CD14-positive monocyte (primary cell): ENCODE results near the gene SPRY2. TPM values are rescaled to one million over a fixed set of nuclear protein-coding genes. Genes with fewer than 3 reads are reported as not detected.

Experiments
- DNase-seq, 3 donors: peaks; one replicate each; pipeline ENCODE4 v3.0.0-alpha.2; 2011 to 2022
- H2AFZ ChIP-seq: 2 replicates; pipeline ENCODE4 v1.6.0; 2012; ENCODE audit warnings: mild to moderate bottlenecking, low read depth, low read length, inconsistent platforms; ENCODE audit not compliant: insufficient read depth, poor library complexity, severe bottlenecking
- H3K27ac ChIP-seq, 2 donors: 1 replicate in 1 of 2; 2 replicates in 1 of 2; pipeline ENCODE4 v1.5.1; 2012 to 2013; ENCODE audit warnings: low read length in 2 of 2, control low read depth in 1 of 2, inconsistent platforms in 1 of 2, low read depth in 1 of 2, mild to moderate bottlenecking in 1 of 2
- H3K27me3 ChIP-seq, 2 donors: one replicate each; pipeline versions ENCODE4 v1.6.0 to v1.6.1; 2011 to 2013; ENCODE audit warnings: low read length in 2 of 2; ENCODE audit not compliant: control insufficient read depth in 2 of 2, insufficient read depth in 2 of 2
- H3K36me3 ChIP-seq, 2 donors: replicated peaks in 1 of 2; 1 replicate in 1 of 2; 2 replicates in 1 of 2; pipeline versions ENCODE4 v1.5.1 to v1.6.1; 2012 to 2013; ENCODE audit warnings: low read length in 2 of 2, control low read depth in 1 of 2, inconsistent platforms in 1 of 2, mild to moderate bottlenecking in 1 of 2; ENCODE audit not compliant: insufficient read depth in 2 of 2, control insufficient read depth in 1 of 2
- H3K4me1 ChIP-seq, 2 donors: 1 replicate in 1 of 2; 2 replicates in 1 of 2; pipeline versions ENCODE4 v1.5.1 to v1.6.1; 2012 to 2013; ENCODE audit warnings: low read length in 2 of 2, control low read depth in 1 of 2, inconsistent platforms in 1 of 2, mild to moderate bottlenecking in 1 of 2, moderate library complexity in 1 of 2; ENCODE audit not compliant: insufficient read depth in 2 of 2, control insufficient read depth in 1 of 2
- H3K4me2 ChIP-seq: replicated peaks from 2 replicates; pipeline ENCODE3; 2012; ENCODE audit warnings: low read length, moderate library complexity, mild to moderate bottlenecking; ENCODE audit not compliant: poor library complexity, severe bottlenecking; ENCODE audit errors: extremely low read depth
- H3K4me3 ChIP-seq, 3 experiments: fragments of 200-600 bp in 1 of 3; sonication (generic) in 1 of 3; replicated peaks in 1 of 3; 1 replicate in 2 of 3; 2 replicates in 1 of 3; pipeline ENCODE4 v1.5.1; 2011 to 2013; ENCODE audit warnings: low read length in 3 of 3, mild to moderate bottlenecking in 3 of 3, control low read depth in 2 of 3, low read depth in 2 of 3, inconsistent platforms in 1 of 3, moderate library complexity in 1 of 3
- H3K79me2 ChIP-seq: 2 replicates; pipeline ENCODE4 v1.6.0; 2012; ENCODE audit warnings: mild to moderate bottlenecking, control low read depth, inconsistent platforms, low read length, moderate library complexity; ENCODE audit not compliant: insufficient read depth
- H3K9ac ChIP-seq: 2 replicates; pipeline ENCODE4 v1.6.0; 2017; ENCODE audit warnings: low read length, mild to moderate bottlenecking; ENCODE audit not compliant: insufficient read depth, poor library complexity, severe bottlenecking
- H3K9me3 ChIP-seq, 2 donors: replicated peaks in 1 of 2; 1 replicate in 1 of 2; 2 replicates in 1 of 2; pipeline versions ENCODE4 v1.5.1 to v1.6.1; 2012 to 2013; ENCODE audit warnings: low read length in 2 of 2, control low read depth in 1 of 2; ENCODE audit not compliant: control insufficient read depth in 1 of 2, insufficient read depth in 1 of 2
- H4K20me1 ChIP-seq: 2 replicates; pipeline ENCODE4 v1.6.0; 2012; ENCODE audit warnings: mild to moderate bottlenecking, low read length, control low read depth, moderate library complexity; ENCODE audit not compliant: insufficient read depth
- H3K27ac Mint-ChIP-seq, 7 donors: one replicate each; pipeline ENCODE4 v1.8.0; 2020; ENCODE audit warnings: mild to moderate bottlenecking in 7 of 7, mixed read lengths in 7 of 7, moderate library complexity in 6 of 7, inconsistent platforms in 2 of 7
- H3K27me3 Mint-ChIP-seq, 3 donors: one replicate each; pipeline ENCODE4 v1.8.0; 2021 to 2022; ENCODE audit warnings: low read depth in 3 of 3, mild to moderate bottlenecking in 3 of 3, mixed read lengths in 3 of 3, moderate library complexity in 3 of 3, inconsistent platforms in 1 of 3
- H3K36me3 Mint-ChIP-seq, 2 donors: one replicate each; pipeline ENCODE4 v1.8.0; 2020; ENCODE audit warnings: mixed read lengths in 2 of 2, inconsistent platforms in 1 of 2, mild to moderate bottlenecking in 1 of 2
- H3K4me1 Mint-ChIP-seq: one replicate; pipeline ENCODE4 v1.8.0; 2020; ENCODE audit warnings: mild to moderate bottlenecking, mixed read lengths
- H3K4me3 Mint-ChIP-seq, 2 donors: one replicate each; pipeline ENCODE4 v1.8.0; 2020; ENCODE audit warnings: mild to moderate bottlenecking in 2 of 2, mixed read lengths in 2 of 2, moderate library complexity in 1 of 2
- H3K9me3 Mint-ChIP-seq, 7 donors: one replicate each; pipeline ENCODE4 v1.8.0; 2020 to 2022; ENCODE audit warnings: mixed read lengths in 7 of 7, mild to moderate bottlenecking in 6 of 7, moderate library complexity in 6 of 7, inconsistent platforms in 2 of 7
- WGBS: methylation state at CpG from one replicate; pipeline ENCODE4 v1.1.5; 2013; ENCODE audit warnings: missing lambda C conversion rate; ENCODE audit not compliant: insufficient coverage; 5-methylcytosine and 5-hydroxymethylcytosine counted together
- intact Hi-C, 2 donors: fragments of 100-400 bp; cut with micrococcal nuclease; formaldehyde crosslinking; loops; one replicate each; pipeline versions ENCODE4 v1.15.0 to v1.15.1; 2023
- polyA plus RNA-seq, 3 donors: library from polyadenylated mRNA; depleted of rRNA in 1 of 3; unstranded in 2 of 3; stranded (reverse) in 1 of 3; fragments of 300-500 nt in 2 of 3; fragments of >200 nt in 1 of 3; fragmentation: Illumina TruSeq in 2 of 3; gene quantifications; 1 replicate in 2 of 3; 2 replicates in 1 of 3; pipeline ENCODE4 v1.2.3, GENCODE V29; 2012 to 2021
- TF ChIP-seq, protein P1 (sequence below): fragments of 200-600 bp; IDR thresholded peaks from one replicate; pipeline ENCODE4 v1.8.0; 2022; ENCODE audit warnings: antibody characterized with exemption, mild to moderate bottlenecking

Gene SPRY2
- polyA plus RNA-seq, 3 donors, result 0.26 to 1.8 (median 0.73) TPM

- Mint-ChIP-seq H3K4me3 (no peak overlapping the region), H3K27me3 (peaks cover 0 to 2% (median 0%) of the 10 kb centered on the region in 3 donors), H3K9me3 (peaks cover 0 to 7% (median 0%) of the 10 kb centered on the region in 7 donors), H3K36me3 (no peaks in the 10 kb centered on the region), H3K27ac (no peak overlapping the region), H3K4me1 (no peaks in the 10 kb centered on the region)
- Histone ChIP-seq H3K9me3 (no peaks in the 10 kb centered on the region), H3K36me3 (no peaks in the 10 kb centered on the region), H3K4me3 (no peak overlapping the region), H3K27ac (no peak overlapping the region), H4K20me1 (no peaks in the 10 kb centered on the region), H3K4me1 (no peaks in the 10 kb centered on the region), H3K4me2 (no peak overlapping the region), H3K9ac (no peak overlapping the region), H2AFZ (no peak overlapping the region), H3K27me3 (no peaks in the 10 kb centered on the region), H3K79me2 (no peaks in the 10 kb centered on the region)
- TF ChIP-seq, protein P1, sequence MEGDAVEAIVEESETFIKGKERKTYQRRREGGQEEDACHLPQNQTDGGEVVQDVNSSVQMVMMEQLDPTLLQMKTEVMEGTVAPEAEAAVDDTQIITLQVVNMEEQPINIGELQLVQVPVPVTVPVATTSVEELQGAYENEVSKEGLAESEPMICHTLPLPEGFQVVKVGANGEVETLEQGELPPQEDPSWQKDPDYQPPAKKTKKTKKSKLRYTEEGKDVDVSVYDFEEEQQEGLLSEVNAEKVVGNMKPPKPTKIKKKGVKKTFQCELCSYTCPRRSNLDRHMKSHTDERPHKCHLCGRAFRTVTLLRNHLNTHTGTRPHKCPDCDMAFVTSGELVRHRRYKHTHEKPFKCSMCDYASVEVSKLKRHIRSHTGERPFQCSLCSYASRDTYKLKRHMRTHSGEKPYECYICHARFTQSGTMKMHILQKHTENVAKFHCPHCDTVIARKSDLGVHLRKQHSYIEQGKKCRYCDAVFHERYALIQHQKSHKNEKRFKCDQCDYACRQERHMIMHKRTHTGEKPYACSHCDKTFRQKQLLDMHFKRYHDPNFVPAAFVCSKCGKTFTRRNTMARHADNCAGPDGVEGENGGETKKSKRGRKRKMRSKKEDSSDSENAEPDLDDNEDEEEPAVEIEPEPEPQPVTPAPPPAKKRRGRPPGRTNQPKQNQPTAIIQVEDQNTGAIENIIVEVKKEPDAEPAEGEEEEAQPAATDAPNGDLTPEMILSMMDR, result no peak
- no peak for DNase-seq
- 92% methylated on average over 4 of the region's 5 CpGs for WGBS
- intact Hi-C loops, result no loop called here
Measured at GRCh38 chr13:80374444-80374843, 33.5 kb upstream of the SPRY2 start.

DNA sequence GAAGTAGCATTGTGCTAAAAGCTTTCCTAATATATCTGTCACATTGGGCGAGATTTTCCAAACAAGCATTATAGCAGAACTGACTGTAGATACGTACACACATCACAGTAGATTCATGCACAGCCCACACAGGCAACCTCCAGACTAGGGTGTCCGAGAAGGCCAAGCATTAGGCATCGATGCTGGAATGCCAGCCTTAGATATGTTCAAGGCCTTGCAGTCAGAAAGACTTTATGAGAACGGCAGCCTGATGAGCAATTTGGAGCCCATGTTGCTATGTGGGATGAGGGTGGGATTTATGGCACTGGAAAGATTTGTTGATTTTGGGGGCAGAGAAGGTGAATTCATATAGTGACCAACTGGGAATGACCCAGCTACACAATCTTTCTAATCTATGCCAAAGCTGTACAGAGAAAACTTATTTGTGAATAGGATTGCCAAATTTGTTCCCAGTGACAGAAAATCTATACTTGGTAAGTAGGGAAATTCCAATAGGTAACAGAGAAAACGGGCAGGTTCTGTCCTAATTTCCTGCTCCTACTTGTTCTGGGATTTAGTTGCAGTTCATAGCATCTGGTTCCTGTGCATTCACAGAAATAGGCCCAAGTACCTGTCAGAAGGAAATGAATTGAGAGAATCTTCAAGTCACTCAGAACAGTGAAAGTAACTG, 31.0 kb upstream of the SPRY2 start:
- H3K4me1 ChIP-seq, result no peaks in the 10 kb centered on the region
- Mint-ChIP-seq H3K4me1 (no peaks in the 10 kb centered on the region), H3K27ac (no peak overlapping the region), H3K9me3 (peaks cover 0 to 2% (median 0%) of the 10 kb centered on the region in 7 donors), H3K4me3 (no peak overlapping the region), H3K36me3 (no peaks in the 10 kb centered on the region), H3K27me3 (peaks cover 0 to 3% (median 0%) of the 10 kb centered on the region in 3 donors)
- H3K27ac ChIP-seq, result no peak overlapping the region
- no peaks in the 10 kb centered on the region for H4K20me1 ChIP-seq
- H3K9me3 ChIP-seq, result no peaks in the 10 kb centered on the region
- 93% methylated on average over 5 of the region's 6 CpGs for WGBS
- no peak for DNase-seq
- no peaks in the 10 kb centered on the region for H3K36me3 ChIP-seq
- intact Hi-C loops, result no loop called here
- no peak overlapping the region for H3K4me2 ChIP-seq
- no peak overlapping the region for H3K4me3 ChIP-seq
- H3K79me2 ChIP-seq, result no peaks in the 10 kb centered on the region
- no peak overlapping the region for H2AFZ ChIP-seq
- TF ChIP-seq, protein P1, result no peak
- no peaks in the 10 kb centered on the region for H3K27me3 ChIP-seq
- no peak overlapping the region for H3K9ac ChIP-seq
